GM12872 (cell line): ENCODE measurements around the gene FBLN2.

Experiments used
- TF ChIP-seq, protein P1 (sequence below): IDR thresholded peaks from 3 replicates; pipeline ENCODE4 v1.5.1; 2011; ENCODE audit warnings: low read depth, mild to moderate bottlenecking, low read length, moderate library complexity; ENCODE audit not compliant: insufficient read depth

Gene FBLN2

DNA sequence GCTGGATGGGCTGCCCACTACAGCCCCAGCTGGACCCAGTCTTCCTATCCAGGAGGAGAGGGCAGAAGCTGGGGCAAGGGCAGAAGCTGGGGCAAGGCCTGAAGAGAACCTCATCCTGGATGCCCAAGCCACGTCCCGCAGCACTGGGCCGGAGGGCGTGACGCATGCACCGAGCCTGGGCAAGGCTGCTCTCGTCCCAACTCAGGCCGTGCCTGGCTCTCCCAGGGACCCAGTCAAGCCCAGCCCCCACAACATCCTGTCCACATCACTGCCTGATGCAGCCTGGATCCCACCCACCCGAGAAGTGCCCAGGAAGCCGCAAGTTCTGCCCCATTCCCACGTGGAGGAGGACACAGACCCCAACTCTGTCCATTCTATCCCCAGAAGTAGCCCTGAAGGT lies 22.3 kb downstream of the FBLN2 start:
- TF ChIP-seq, protein P1, sequence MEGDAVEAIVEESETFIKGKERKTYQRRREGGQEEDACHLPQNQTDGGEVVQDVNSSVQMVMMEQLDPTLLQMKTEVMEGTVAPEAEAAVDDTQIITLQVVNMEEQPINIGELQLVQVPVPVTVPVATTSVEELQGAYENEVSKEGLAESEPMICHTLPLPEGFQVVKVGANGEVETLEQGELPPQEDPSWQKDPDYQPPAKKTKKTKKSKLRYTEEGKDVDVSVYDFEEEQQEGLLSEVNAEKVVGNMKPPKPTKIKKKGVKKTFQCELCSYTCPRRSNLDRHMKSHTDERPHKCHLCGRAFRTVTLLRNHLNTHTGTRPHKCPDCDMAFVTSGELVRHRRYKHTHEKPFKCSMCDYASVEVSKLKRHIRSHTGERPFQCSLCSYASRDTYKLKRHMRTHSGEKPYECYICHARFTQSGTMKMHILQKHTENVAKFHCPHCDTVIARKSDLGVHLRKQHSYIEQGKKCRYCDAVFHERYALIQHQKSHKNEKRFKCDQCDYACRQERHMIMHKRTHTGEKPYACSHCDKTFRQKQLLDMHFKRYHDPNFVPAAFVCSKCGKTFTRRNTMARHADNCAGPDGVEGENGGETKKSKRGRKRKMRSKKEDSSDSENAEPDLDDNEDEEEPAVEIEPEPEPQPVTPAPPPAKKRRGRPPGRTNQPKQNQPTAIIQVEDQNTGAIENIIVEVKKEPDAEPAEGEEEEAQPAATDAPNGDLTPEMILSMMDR = no peak

DNA sequence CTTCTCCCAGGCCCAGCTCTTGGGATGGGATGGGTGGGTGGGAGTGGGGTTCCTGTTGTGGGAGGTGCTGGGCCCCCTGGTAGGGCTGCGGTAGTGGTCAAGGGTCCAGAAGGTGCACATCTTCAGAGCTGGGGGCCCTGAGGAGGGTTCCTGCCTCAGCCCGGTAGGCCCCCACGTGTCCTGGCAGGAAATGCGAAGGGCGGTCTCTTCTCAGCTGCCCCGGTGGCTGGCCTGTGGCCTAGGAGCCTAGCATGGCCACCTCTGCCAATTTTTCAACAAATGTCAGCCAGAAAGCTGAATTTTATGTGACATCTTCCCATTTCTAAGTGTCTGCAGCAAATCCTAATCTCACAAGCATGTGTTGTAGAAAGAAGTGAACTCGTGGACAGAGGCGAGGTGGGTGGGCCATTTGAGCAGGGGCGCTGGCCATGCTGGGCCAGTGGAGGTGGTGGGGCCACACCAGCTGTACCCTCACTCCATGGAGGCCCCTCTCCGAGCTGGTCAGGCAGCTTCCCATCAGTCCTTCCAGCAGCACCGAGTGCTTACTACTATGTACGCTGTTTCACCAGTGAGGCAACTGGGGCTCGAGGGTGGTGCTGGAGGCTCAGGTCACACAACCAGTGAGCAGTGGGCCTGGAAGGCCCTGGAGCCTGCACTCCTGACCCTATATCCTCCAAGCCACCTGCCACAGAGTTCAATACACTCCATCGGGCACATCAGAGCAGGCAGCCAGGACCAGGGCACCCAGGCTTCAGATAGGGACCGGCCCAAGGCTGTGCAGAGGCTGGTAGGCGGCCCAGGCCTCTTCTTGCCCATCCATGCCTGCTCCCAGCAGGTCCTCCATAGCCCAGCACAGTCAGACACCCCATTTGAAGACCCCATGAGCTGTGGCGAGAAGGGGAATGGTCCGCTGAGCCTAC lies 23.2 kb downstream of the FBLN2 start:
- TF ChIP-seq, protein P1 = no peak

DNA sequence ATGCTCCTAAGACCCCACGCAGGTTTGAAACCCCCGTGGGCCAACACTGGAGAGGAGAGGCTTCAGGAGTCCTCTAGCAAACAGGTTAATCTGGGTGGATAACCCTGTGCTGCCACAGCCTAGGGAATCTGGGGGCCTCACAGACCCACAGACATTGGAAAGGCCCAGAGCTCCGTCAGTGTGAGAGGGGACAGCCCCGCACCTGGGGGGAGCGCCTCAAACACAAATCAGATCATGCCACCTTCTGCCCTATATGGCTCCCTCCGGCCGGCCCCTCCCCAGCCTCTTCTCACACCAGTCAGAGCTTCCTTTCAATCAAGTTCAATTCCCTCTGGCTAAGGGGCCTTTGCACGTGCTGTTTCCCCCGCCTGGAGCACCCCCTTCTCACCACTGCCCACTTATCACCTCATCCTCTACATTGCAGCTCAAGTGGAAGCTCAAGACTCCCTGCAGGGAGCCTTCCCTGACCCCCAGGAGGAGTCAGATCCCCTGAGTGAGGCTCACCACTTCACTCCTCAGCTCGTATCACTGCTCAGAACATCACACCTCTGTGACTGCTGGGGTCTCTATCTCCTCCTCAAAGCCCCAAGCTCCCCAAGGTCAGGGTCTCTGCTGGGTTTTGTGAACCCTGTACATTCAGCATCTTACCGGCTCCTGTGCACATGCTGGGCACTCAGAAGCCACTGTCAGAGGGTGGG lies 24.1 kb downstream of the FBLN2 start:
- TF ChIP-seq, protein P1 = no peak

DNA sequence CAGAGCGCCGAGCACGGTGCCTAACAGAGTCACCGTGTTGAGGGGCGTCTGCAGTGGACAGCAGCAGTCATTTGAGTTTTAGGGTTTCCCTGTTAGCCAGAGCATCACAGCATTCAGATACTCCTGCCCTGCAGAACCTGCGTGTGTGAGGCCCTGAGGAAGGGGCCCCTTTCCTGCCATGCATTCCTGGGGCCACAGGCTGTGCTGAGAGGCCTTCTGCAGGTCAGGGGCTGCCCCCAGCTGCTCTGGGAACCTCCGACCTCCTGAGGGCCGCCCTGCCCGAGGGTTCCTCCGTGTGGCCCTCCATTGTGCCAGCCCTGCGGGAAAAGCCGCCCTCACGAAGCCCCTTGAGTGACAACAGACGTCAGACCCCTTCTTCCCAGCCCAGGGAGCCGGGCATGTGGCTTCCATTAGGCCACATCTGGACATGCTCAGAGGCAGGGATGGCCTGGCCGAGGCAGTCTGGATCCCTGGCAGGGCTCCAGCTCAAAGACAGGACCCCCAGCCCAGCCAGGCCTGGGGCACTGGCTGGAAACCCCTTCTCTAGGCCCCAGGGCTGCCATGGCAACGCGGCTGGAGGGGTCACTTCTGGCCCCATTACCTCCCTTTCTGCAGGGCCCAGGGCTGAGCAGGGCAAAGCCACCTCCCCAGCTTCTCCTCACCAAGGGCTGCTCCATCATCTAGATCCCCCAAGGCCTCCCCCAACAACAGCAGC lies 25.3 kb downstream of the FBLN2 start:
- TF ChIP-seq, protein P1 = no peak

DNA sequence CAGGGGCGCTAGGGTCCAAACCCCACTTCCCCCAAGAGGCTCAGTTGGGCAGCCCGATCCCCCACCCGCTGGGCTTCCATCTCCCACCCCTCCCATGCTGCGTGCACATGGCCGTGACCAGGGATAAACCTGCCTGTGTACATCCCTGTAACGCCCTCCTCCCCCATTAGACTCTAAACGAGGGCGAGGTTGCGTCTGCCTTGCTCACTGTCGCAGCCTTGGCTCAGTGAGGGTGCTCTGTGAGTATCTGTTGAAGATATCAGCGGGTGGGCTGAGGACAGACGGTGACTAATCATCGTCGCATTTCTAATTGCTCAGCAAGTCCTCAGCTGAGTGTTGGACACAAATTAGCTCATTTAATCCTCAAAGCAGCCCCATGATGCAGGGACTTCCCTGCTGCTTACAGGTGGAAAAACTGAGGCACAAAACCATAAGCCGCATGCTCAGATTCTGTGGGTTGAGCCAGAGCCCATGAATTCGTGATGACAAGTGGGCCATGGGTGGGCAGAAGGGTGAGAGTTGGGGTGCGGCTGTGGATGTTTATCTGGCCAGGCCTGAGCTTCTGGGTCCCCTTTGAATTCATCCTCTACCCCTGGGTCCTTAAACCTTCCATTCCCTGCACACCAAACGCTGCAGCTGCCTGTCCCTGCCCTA lies 26.0 kb downstream of the FBLN2 start:
- TF ChIP-seq, protein P1 = no peak

DNA sequence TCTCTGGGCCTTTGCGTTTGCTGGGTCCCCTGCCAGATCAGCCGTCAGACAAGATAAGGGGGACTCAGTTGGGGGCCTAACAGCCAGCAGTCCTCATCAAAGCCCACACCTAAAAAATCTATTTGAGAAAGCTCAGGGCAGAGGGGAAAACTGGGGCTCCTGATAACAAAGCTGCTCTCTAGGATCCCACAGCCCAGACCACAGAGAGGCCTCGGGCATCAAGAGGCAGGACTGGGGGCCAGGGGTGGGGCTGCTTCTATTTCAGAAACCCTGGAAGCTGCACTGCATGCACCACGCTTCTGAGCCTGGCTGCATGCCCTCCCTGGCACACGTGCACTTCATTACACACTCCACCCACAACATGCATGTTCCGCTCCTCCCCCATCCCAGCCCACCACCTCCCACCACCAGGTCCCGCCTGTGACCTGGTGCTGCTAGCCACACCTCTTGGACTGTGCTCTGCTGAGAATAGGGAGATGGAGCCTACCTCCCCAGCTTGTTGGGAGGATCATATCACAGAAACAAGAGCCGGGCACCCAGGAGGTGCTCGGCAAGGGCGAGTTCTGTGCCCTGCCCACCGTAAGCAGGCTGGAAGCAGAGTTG lies 26.6 kb downstream of the FBLN2 start:
- TF ChIP-seq, protein P1 = no peak
